DND-41 (cell line): Measurements from ENCODE around the gene DYRK1A.

Experiments used
- ATAC-seq: fragments of 200-7000 bp; cut with Tn5 transposase; 3 replicates; pipeline ENCODE4 v1.9.1; 2021; ENCODE audit warnings: low read depth; ENCODE audit not compliant: insufficient read depth
- DNase-seq: peaks from one replicate; pipeline ENCODE4 v3.0.0-alpha.2; 2020
- H2AFZ ChIP-seq: 2 replicates; pipeline ENCODE4 v1.6.0; 2012; ENCODE audit warnings: low read depth, low read length
- H3K27ac ChIP-seq: 2 replicates; pipeline ENCODE4 v1.5.1; 2012; ENCODE audit warnings: low read length, inconsistent platforms
- H3K27me3 ChIP-seq: fragments of 200-600 bp; sonication (generic); 2 replicates; pipeline ENCODE4 v1.6.0; 2012; ENCODE audit warnings: low read length, mild to moderate bottlenecking, inconsistent platforms; ENCODE audit not compliant: insufficient read depth, poor library complexity
- H3K36me3 ChIP-seq: 2 replicates; pipeline ENCODE4 v1.5.1; 2012; ENCODE audit warnings: low read length, inconsistent platforms; ENCODE audit not compliant: insufficient read depth
- H3K4me1 ChIP-seq: 2 replicates; pipeline ENCODE4 v1.5.1; 2012; ENCODE audit warnings: mild to moderate bottlenecking, low read length; ENCODE audit not compliant: insufficient read depth
- H3K4me2 ChIP-seq: 2 replicates; pipeline ENCODE4 v1.6.0; 2012; ENCODE audit warnings: mild to moderate bottlenecking, moderate library complexity, low read length, inconsistent platforms; ENCODE audit not compliant: insufficient read depth
- H3K4me3 ChIP-seq, 2 experiments: fragments of 200-600 bp in 1 of 2; shearing (Covaris generic) in 1 of 2; 2 replicates each; pipeline ENCODE4 v1.5.1; 2012 to 2016; ENCODE audit warnings: inconsistent platforms in 2 of 2, low read length in 2 of 2, mild to moderate bottlenecking in 2 of 2, low read depth in 1 of 2, moderate library complexity in 1 of 2
- H3K79me2 ChIP-seq: 2 replicates; pipeline ENCODE4 v1.6.0; 2012; ENCODE audit warnings: low read length, inconsistent platforms; ENCODE audit not compliant: insufficient read depth
- H3K9ac ChIP-seq: 2 replicates; pipeline ENCODE4 v1.6.0; 2012; ENCODE audit warnings: low read depth, mild to moderate bottlenecking, inconsistent platforms, low read length, moderate library complexity
- H3K9me3 ChIP-seq: 2 replicates; pipeline ENCODE4 v1.5.1; 2012; ENCODE audit warnings: low read length, moderate library complexity, mild to moderate bottlenecking, inconsistent platforms; ENCODE audit not compliant: insufficient read depth, severe bottlenecking
- H4K20me1 ChIP-seq: 2 replicates; pipeline ENCODE4 v1.6.0; 2012; ENCODE audit warnings: low read length; ENCODE audit not compliant: insufficient read depth
- CTCF ChIP-seq: IDR thresholded peaks from 2 replicates; pipeline ENCODE4 v1.5.1; 2012; ENCODE audit warnings: borderline replicate concordance, low read length, moderate library complexity, mild to moderate bottlenecking; ENCODE audit not compliant: poor library complexity, severe bottlenecking; ENCODE audit errors: extremely low read depth
- EZH2 ChIP-seq: IDR thresholded peaks from 3 replicates; pipeline ENCODE4 v1.6.1; 2012; ENCODE audit warnings: borderline replicate concordance, low read depth, mild to moderate bottlenecking, moderate library complexity, low read length, inconsistent platforms; ENCODE audit not compliant: severe bottlenecking

DYRK1A gene

GRCh38 chr21:37565530-37566223 lies 199.1 kb downstream of the DYRK1A start:
- Histone ChIP-seq H3K4me1 (peaks cover 32% of the 10 kb centered on the region), H4K20me1 (no peaks in the 10 kb centered on the region), H3K79me2 (no peaks in the 10 kb centered on the region; the same call in 1 of the 2 replicates), H3K27ac (no peak overlapping the region), H3K4me2 (no peak overlapping the region; the same call in 1 of the 2 replicates), H3K4me3 (no peak overlapping the region), H3K9ac (no peak overlapping the region), H3K27me3 (no peaks in the 10 kb centered on the region), H3K36me3 (no peaks in the 10 kb centered on the region), H3K9me3 (no peaks in the 10 kb centered on the region), H2AFZ (no peak overlapping the region)
- TF ChIP-seq CTCF = no peak
- TF ChIP-seq EZH2 = no peak
- DNase-seq = no peak
- no peak for ATAC-seq

GRCh38 chr21:37566790-37567615 lies 200.4 kb downstream of the DYRK1A start:
- TF ChIP-seq EZH2 (no peak), CTCF (no peak)
- no peaks in the 10 kb centered on the region for H3K36me3 ChIP-seq
- no peaks in the 10 kb centered on the region for H4K20me1 ChIP-seq
- H3K9me3 ChIP-seq = no peaks in the 10 kb centered on the region
- H3K9ac ChIP-seq = no peak overlapping the region
- H3K4me2 ChIP-seq = no peak overlapping the region
- no peak for ATAC-seq
- no peaks in the 10 kb centered on the region; the same call in 1 of the 2 replicates for H3K79me2 ChIP-seq
- no peak overlapping the region for H2AFZ ChIP-seq
- no peak overlapping the region for H3K4me3 ChIP-seq
- peaks cover 32% of the 10 kb centered on the region for H3K4me1 ChIP-seq
- H3K27ac ChIP-seq = no peak overlapping the region
- DNase-seq = no peak
- no peaks in the 10 kb centered on the region for H3K27me3 ChIP-seq

- no peak overlapping the region for H2AFZ ChIP-seq
- no peak overlapping the region for H3K4me2 ChIP-seq
- H3K4me1 ChIP-seq = peaks cover 19% of the 10 kb centered on the region
- no peak overlapping the region for H3K27ac ChIP-seq
- DNase-seq (no peak), ATAC-seq (no peak)
- no peaks in the 10 kb centered on the region for H3K27me3 ChIP-seq
- H3K36me3 ChIP-seq = no peaks in the 10 kb centered on the region
- no peaks in the 10 kb centered on the region for H3K9me3 ChIP-seq
- H4K20me1 ChIP-seq = no peaks in the 10 kb centered on the region
- H3K9ac ChIP-seq = no peak overlapping the region
- H3K4me3 ChIP-seq = no peak overlapping the region
- no peaks in the 10 kb centered on the region for H3K79me2 ChIP-seq
- TF ChIP-seq CTCF = no peak
- no peak for TF ChIP-seq EZH2
Observed at GRCh38 chr21:37568415-37568814, 201.8 kb downstream of the DYRK1A start.
